GM18907 (cell line): Measurements from ENCODE around the gene ARIH2.

ENCODE experiments used
- ATAC-seq: cut with Tn5 transposase; IDR thresholded peaks from one replicate; pipeline ENCODE4 v1.9.1; 2021; ENCODE audit warnings: mild to moderate bottlenecking, moderate library complexity; ENCODE audit not compliant: unreplicated experiment

The ARIH2 gene

DNA sequence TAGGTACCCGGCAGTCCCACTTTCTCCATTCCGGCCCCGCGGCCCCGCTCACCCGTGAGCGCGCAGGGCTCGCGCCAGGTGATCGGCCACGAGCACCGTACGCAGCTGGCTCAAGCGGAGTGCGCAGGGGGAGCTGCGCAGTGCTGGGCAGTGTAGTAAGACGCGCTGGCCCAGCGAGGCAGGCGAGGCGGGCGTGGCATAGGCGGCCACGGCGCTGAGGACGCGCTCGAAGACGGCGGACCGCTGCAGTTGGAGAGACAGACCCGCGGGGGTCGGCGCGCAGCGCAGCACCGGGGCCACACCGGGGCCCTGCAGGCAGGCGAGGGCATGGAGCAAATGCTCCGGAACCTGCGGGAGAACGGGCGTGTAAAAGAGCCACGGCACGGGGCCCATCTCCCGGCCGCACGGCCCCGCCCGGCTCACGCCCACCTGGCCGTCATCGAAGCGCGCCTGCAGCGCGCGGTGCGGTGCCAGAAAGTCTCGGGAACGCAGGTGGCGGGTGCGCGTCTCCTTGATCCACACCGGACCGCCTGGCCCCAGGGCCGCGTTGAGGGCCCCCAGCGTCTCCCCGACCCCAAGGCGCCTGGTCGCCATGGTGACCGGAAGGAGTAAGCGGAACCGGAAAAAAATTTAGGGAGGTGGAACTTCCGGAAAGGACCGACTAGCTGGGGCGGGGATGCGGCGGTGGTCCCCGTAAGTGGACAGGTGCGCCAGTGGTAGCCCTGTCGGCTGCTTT lies 99.5 kb downstream of the ARIH2 start, which contains the start of gene DALRD3:
TSS of gene DALRD3 (minus strand) at position 610 of the 736 bp plus-strand sequence. CDS start at position 594, 16 bp downstream.
- no peak for ATAC-seq

DNA sequence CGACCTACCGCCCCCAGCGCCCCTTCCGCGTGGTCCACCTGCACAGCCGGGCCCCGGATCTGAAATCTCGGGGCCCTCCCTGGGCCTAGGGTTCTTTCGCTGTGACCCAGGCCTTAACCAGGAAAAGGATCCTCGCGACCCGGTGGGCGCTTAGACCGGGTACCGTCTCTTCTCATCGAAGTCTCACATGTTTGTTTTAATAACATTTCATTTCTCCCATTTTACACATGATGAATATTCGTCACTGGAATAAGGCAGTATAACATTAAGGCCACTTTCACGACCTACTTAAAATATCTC lies 100.0 kb downstream of the ARIH2 start:
- no peak for ATAC-seq

- ATAC-seq = no peak
These were observed 101.3 kb downstream of the ARIH2 start for GRCh38 chr3:49019941-49020329.

- ATAC-seq = peak; percentile 1
These were observed 101.9 kb downstream of the ARIH2 start for GRCh38 chr3:49020330-49021212.

DNA sequence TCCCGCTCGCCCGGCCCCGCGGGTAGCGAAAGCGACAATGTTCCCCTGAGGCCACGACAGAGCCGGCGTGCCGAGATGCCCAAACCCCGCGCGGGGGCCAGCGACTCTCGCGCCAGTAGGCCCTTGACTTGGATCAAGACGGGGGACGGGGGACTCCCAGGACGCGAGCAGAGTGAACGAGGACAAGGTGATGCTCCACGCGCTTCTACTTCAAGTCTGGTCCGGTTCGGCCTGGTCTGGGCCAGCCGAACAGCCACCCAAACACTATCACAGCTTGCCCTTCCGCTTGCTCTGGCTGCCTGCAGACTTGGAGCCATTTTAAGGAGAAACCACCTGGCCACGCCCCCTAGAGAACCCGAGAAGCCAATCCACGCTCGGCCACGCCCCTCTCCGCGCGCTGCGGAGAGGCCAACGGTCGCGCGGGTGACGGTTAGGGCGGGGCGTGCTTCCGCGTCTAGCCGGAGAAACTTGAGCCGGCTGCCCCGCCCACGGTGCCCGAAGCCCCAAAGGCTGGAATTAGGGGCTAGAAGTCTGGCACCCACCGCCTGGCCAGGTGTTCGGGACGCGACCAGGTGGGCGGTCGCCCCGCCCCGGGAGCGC lies 102.7 kb downstream of the ARIH2 start:
- peak; percentile 55 for ATAC-seq

- ATAC-seq = peak; percentile 50
These were observed 103.4 kb downstream of the ARIH2 start, which contains the start of gene NDUFAF3 for GRCh38 chr3:49021813-49022687. NDUFAF3 (plus strand) TSS chr3:49022121; CDS start chr3:49022145, 24 bp downstream.

DNA sequence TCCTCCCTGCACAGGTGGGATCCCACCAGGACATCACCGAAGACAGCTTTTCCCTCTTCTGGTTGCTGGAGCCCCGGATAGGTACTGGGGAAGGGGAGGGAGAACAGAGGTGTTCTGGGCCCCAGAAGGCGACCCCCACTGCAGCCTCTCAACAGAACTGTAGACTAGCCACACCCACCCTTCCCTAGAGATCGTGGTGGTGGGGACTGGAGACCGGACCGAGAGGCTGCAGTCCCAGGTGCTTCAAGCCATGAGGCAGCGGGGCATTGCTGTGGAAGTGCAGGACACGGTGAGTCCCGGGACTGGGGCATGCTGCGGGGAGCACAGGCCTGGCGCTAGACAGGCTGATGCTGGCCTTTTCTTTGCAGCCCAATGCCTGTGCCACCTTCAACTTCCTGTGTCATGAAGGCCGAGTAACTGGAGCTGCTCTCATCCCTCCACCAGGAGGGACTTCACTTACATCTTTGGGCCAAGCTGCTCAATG lies 104.1 kb downstream of the ARIH2 start:
- no peak for ATAC-seq

- ATAC-seq = no peak
These were observed 105.1 kb downstream of the ARIH2 start for GRCh38 chr3:49023775-49024174.

- ATAC-seq = no peak
These were observed 105.8 kb downstream of the ARIH2 start for GRCh38 chr3:49024449-49024848.

DNA sequence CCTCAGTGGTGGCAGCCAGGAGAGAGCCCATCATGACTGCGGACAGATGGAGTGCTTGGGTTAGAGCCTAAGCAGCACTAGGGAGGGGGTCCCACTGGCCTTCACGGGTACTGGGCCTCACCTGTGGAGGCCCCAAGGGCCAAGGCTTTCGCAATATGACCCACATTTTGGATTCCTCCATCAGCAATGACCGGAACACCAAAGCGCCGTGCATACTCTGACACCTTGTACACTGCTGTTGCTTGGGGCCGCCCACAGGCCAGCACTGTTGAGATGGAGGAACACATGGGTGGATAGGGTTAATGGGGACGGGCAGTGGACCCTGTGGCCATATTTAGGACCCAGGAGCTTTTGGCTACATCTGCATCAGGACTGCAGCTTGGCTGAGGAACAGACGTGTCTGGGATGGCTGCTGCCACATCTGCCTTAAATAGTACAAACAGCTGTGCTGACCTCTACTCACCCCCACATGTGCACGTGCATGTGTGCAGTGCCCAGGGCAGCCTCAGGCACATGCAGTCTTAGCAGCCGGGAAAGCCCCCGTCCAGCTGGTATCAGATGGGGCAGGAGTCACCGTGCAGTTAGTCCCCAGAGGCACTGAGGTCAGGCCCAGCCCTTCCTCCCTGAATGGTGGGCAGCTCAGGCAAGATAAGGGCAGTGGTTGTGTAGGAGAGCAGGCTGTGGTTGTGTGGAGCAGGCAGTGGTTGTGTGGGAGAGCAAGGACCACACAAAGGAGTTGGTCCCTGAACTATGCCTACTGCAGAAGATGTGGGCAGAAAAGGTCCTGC lies 106.6 kb downstream of the ARIH2 start:
- no peak for ATAC-seq

DNA sequence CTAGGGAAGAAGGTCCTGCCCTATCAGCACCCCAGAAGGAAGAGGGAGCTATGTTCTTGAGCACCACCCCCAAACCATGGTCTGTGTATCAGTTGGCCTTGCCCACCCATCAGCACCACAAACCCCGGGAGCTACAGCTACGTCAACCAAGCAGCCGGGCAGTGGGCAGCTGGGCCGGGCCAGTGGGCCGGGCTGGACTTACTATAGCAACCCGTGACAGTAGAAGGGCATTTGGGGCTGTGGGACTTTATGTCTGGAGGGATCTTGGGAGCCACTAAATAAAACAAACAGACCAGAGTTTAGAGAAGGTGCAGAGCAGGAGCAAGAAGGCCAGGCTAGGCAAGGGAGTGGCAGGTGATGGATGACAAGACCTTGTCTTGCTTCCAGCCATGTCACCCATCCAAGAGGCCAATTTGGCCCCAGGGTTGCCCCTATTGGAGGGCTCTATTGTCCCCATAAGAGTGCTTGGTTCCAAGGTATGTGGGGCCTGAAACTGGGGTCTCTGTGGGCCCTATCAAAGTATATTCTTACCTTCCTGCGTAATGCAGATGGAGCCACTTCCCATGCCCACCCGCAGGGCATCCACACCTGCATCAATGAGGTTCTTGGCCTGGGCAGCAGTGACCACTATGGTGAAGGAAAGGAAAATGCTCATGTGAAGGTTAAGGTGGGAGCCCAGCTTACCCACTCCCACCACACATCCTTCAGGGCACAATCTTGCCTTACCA lies 107.3 kb downstream of the ARIH2 start:
- ATAC-seq = no peak

- no peak for ATAC-seq
These were observed 107.9 kb downstream of the ARIH2 start for GRCh38 chr3:49026536-49026935.

GRCh38 chr3:49027634-49028033 lies 109.0 kb downstream of the ARIH2 start:
- no peak for ATAC-seq

DNA sequence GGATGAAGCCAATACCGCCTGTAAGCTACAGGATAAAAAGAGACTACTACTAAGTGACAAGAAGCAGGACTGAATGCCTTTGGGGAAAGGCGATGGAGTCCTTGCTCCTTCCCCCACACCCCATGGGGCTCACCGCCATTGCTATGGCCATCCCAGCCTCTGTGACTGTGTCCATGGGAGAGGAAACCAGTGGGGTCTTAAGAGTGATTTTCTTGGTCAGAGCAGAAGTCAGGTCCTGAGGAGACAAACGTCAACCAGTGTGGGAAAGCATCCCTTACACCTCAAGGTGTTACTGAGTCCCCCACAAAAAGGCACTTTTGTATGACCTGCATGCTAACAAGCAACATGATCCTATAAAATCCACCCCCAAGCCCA lies 109.6 kb downstream of the ARIH2 start:
- ATAC-seq = no peak

DNA sequence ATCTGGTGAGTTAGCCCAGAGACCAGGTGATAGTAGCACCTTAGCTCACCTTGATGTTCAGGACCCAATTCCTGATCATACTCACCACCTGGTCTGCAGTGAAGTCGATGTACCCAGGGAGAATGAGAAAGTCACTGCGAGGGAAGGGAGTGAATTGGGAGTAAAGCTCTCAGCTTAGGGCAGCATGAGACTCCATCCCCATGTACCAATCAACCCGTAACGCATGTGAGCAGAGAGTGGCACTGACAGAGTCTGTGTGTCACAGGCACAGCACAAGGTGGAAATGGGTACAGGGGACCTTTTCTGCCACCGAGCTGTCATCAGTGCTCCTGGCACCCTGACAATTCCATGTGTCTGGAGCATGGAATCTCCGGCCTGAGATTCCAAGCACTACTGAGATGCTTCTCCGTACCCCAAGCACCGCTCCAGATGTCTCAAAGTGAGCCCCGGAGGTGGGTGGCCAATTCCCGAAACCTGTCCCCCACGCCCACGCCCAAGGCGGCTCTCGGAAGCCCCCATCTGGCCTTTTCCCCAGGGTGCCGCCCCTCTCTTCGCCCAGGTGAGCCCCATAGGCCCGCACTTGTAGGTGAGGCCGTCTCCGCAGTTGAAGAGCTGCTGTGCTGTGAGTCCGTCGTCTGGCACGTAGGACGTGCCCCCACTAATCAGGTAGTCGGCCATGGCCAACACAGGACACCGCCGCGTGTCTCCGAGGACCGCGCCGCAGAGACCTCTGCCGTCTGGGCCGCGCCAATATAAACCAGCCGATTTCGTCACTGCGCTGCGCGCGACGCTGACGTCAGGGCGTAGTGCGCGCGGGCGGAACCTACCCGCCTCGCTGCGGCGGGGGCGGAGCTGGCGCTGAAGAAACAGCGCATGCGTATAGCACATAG lies 110.3 kb downstream of the ARIH2 start, which contains the start of gene IMPDH2:
TSS of gene IMPDH2 (minus strand) at position 726 of the 890 bp plus-strand sequence. CDS start at position 678, 48 bp downstream.
- peak; percentile 84 for ATAC-seq

DNA sequence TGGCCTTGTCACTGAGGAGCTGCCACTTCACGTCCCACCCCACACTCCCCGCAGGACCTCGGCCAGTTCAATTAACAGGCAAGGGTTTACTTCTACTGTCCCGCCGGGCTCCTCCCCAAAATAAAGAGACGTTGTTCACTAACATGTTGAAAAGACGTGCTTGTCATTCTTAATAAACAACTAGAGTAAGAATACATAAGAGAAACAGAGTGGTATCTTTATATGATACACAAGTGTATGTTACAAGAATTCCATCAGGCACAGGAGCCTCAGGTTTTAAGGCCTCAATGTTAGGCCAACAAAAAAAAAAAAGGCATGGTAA lies 110.9 kb downstream of the ARIH2 start:
- ATAC-seq = no peak

DNA sequence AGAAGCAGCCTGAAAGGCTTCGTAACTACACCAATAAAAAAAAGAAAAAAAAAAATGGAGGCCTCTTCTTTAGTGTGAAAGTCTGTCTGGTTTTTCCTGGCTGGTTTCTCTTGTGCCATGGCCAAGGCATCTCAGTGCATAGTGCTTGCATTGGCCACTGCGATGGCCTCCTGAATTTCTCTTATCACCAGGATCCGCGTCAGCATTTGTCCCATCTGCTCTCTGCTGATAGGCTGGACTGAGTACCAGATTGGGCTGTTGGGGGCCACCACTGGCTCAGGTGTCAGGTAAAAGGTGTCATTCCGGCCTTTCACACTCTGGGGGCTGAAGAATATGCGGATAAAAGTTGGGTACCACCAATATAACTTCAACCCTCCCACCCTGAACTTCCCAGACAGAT lies 111.7 kb downstream of the ARIH2 start:
- no peak for ATAC-seq

DNA sequence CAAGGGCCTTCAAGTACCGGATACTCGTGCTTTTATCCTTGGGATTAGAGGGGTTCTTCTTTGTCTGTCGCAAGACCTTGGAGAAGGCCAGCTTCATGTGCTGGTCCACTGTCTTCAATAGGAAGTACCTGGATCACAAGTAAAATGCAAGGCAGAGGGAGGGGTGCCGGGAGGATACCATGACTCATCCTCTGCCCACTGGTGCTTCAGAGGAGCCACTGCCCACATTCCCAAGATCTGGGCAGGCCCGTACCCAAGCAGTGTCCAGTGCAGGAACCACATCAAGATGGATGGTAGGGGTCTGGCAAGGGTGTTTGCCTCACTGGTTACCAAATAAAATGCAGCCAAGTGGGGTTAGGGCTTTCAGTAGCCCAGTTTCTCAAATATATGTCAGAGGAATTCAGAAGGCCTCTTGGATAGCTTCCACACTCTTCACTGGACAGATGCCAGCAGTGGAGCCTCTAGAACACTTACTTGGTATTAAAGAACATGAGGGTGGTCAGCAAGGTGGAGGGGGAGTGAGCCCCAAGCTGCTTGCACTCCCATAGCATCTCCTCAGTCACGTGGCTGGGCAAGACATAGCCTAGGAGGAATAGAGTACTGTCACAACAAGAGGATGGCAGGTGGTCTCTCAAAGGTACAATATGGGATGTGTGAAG lies 114.1 kb downstream of the ARIH2 start:
- no peak for ATAC-seq
